ENCODE results near the gene PCDH17. TPM values are rescaled to one million over a fixed set of nuclear protein-coding genes. Genes with fewer than 3 reads are reported as not detected.

PCDH17 gene
- total RNA-seq, 1 experiment from 2014 or later: 0.85 TPM

DNA sequence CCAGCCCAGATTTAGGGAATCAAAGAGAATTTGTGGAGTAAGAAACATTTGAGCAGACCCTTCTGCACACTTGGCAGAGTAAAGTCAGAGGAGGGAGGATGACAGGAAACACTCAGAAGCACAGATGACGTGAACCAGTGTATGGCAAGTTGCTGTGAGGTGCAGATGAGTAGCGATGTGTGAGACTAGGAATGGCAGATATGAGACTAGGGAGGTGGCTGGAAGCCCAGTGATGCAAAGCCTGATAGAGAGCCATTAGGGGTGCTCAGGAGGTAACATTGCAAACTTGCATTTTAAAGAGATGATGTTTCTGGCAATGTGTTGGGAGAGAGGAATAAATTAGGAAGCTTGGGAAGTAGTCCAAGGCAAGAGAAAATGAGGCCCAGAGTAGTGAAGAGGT, 44.0 kb downstream of the PCDH17 start:
- no peak overlapping the region for H3K4me3 Mint-ChIP-seq
- H3K27ac Mint-ChIP-seq: no peak overlapping the region
- H3K9me3 Mint-ChIP-seq: no peaks in the 10 kb centered on the region
- POLR2A ChIA-PET: no interaction called here
- no peaks in the 10 kb centered on the region for H3K36me3 Mint-ChIP-seq
- peaks cover 32% of the 10 kb centered on the region for H3K4me1 Mint-ChIP-seq
- DNase-seq (ENCODE audit: low spot score) (no peak), ATAC-seq (no peak)
- CTCF ChIA-PET: interaction anchor here (1.4 kb wide), 1 partner anchor 42 kb away, joined by 4 read pairs; no protein-coding TSS in a partner anchor
- TF ChIP-seq, protein P1, sequence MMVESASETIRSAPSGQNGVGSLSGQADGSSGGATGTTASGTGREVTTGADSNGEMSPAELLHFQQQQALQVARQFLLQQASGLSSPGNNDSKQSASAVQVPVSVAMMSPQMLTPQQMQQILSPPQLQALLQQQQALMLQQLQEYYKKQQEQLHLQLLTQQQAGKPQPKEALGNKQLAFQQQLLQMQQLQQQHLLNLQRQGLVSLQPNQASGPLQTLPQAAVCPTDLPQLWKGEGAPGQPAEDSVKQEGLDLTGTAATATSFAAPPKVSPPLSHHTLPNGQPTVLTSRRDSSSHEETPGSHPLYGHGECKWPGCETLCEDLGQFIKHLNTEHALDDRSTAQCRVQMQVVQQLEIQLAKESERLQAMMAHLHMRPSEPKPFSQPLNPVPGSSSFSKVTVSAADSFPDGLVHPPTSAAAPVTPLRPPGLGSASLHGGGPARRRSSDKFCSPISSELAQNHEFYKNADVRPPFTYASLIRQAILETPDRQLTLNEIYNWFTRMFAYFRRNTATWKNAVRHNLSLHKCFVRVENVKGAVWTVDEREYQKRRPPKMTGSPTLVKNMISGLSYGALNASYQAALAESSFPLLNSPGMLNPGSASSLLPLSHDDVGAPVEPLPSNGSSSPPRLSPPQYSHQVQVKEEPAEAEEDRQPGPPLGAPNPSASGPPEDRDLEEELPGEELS (CRISPR knock-in tag; IDR thresholded peaks at IDR 0.05): no peak
- TF ChIP-seq GTF2I (CRISPR knock-in tag; conservative IDR thresholded peaks at IDR 0.05) (no peak), ZNF121 (CRISPR knock-in tag; IDR thresholded peaks at IDR 0.05) (no peak), NFYB (CRISPR knock-in tag; conservative IDR thresholded peaks at IDR 0.05; ENCODE audit: low read depth) (no peak), CREB1 (CRISPR knock-in tag; IDR thresholded peaks at IDR 0.05) (no peak), IRF2 (CRISPR knock-in tag; IDR thresholded peaks at IDR 0.05; ENCODE audit: borderline replicate concordance, low read depth) (no peak), ZNF317 (CRISPR knock-in tag; IDR thresholded peaks at IDR 0.05; ENCODE audit: borderline replicate concordance, low read depth) (no peak), SMAD4 (CRISPR knock-in tag; IDR thresholded peaks at IDR 0.05) (no peak), ZBTB21 (CRISPR knock-in tag; IDR thresholded peaks at IDR 0.05; ENCODE audit: borderline replicate concordance) (no peak), ZNF671 (CRISPR knock-in tag; IDR thresholded peaks at IDR 0.05) (no peak), ZNF263 (CRISPR knock-in tag; IDR thresholded peaks at IDR 0.05; ENCODE audit: low read depth) (no peak), JUN (CRISPR knock-in tag; IDR thresholded peaks at IDR 0.05) (no peak)
- no peaks in the 10 kb centered on the region for H3K27me3 Mint-ChIP-seq (ENCODE audit: low read depth)

DNA sequence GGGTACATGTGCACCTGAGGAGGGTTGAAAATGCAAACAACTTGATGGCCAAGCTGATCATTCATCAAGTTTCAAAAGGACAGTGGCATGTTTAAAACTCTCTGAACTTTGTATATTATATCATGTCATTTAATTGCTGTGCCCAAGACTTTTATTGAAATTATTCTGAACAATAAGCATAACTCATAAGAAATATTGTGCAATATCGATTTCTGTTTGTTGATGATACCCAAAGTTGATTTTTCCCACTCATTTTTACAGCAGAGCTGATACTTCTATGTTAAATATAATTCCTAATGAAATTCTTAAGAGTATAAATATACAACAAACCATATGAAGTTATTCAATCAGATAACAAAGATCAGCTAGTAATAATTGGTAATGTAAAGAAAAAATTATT, 49.1 kb downstream of the PCDH17 start:
- H3K4me3 Mint-ChIP-seq: no peak overlapping the region
- peaks cover 20% of the 10 kb centered on the region for H3K4me1 Mint-ChIP-seq
- DNase-seq (ENCODE audit: low spot score): no peak
- H3K36me3 Mint-ChIP-seq: no peaks in the 10 kb centered on the region
- ChIA-PET CTCF (no interaction called here), POLR2A (no interaction called here)
- H3K27ac Mint-ChIP-seq: no peak overlapping the region
- ATAC-seq: no peak
- H3K9me3 Mint-ChIP-seq: no peaks in the 10 kb centered on the region
- H3K27me3 Mint-ChIP-seq (ENCODE audit: low read depth): no peaks in the 10 kb centered on the region
- TF ChIP-seq ZBTB21 (CRISPR knock-in tag; IDR thresholded peaks at IDR 0.05; ENCODE audit: borderline replicate concordance) (no peak), NR3C1 (CRISPR knock-in tag; conservative IDR thresholded peaks at IDR 0.05; ENCODE audit: low read depth) (no peak), JAZF1 (CRISPR knock-in tag; IDR thresholded peaks at IDR 0.05) (no peak), ETV6 (CRISPR knock-in tag; IDR thresholded peaks at IDR 0.05) (no peak), OVOL2 (CRISPR knock-in tag; IDR thresholded peaks at IDR 0.05; ENCODE audit: borderline replicate concordance) (no peak), ZNF263 (CRISPR knock-in tag; IDR thresholded peaks at IDR 0.05; ENCODE audit: low read depth) (no peak), ZNF416 (CRISPR knock-in tag; IDR thresholded peaks at IDR 0.05) (no peak), CREB1 (CRISPR knock-in tag; IDR thresholded peaks at IDR 0.05) (no peak), KAT7 (CRISPR knock-in tag; IDR thresholded peaks at IDR 0.05; ENCODE audit: borderline replicate concordance) (no peak), NFYB (CRISPR knock-in tag; conservative IDR thresholded peaks at IDR 0.05; ENCODE audit: low read depth) (no peak), MXD4 (CRISPR knock-in tag; IDR thresholded peaks at IDR 0.05; ENCODE audit: borderline replicate concordance) (no peak), FOXK1 (CRISPR knock-in tag; IDR thresholded peaks at IDR 0.05) (no peak)
- TF ChIP-seq, protein P2, sequence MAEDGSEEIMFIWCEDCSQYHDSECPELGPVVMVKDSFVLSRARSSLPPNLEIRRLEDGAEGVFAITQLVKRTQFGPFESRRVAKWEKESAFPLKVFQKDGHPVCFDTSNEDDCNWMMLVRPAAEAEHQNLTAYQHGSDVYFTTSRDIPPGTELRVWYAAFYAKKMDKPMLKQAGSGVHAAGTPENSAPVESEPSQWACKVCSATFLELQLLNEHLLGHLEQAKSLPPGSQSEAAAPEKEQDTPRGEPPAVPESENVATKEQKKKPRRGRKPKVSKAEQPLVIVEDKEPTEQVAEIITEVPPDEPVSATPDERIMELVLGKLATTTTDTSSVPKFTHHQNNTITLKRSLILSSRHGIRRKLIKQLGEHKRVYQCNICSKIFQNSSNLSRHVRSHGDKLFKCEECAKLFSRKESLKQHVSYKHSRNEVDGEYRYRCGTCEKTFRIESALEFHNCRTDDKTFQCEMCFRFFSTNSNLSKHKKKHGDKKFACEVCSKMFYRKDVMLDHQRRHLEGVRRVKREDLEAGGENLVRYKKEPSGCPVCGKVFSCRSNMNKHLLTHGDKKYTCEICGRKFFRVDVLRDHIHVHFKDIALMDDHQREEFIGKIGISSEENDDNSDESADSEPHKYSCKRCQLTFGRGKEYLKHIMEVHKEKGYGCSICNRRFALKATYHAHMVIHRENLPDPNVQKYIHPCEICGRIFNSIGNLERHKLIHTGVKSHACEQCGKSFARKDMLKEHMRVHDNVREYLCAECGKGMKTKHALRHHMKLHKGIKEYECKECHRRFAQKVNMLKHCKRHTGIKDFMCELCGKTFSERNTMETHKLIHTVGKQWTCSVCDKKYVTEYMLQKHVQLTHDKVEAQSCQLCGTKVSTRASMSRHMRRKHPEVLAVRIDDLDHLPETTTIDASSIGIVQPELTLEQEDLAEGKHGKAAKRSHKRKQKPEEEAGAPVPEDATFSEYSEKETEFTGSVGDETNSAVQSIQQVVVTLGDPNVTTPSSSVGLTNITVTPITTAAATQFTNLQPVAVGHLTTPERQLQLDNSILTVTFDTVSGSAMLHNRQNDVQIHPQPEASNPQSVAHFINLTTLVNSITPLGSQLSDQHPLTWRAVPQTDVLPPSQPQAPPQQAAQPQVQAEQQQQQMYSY (CRISPR knock-in tag; IDR thresholded peaks at IDR 0.05): no peak
- TF ChIP-seq, protein P3, sequence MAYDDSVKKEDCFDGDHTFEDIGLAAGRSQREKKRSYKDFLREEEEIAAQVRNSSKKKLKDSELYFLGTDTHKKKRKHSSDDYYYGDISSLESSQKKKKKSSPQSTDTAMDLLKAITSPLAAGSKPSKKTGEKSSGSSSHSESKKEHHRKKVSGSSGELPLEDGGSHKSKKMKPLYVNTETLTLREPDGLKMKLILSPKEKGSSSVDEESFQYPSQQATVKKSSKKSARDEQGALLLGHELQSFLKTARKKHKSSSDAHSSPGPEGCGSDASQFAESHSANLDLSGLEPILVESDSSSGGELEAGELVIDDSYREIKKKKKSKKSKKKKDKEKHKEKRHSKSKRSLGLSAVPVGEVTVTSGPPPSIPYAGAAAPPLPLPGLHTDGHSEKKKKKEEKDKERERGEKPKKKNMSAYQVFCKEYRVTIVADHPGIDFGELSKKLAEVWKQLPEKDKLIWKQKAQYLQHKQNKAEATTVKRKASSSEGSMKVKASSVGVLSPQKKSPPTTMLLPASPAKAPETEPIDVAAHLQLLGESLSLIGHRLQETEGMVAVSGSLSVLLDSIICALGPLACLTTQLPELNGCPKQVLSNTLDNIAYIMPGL (CRISPR knock-in tag; IDR thresholded peaks at IDR 0.05): no peak
- TF ChIP-seq, protein P4, sequence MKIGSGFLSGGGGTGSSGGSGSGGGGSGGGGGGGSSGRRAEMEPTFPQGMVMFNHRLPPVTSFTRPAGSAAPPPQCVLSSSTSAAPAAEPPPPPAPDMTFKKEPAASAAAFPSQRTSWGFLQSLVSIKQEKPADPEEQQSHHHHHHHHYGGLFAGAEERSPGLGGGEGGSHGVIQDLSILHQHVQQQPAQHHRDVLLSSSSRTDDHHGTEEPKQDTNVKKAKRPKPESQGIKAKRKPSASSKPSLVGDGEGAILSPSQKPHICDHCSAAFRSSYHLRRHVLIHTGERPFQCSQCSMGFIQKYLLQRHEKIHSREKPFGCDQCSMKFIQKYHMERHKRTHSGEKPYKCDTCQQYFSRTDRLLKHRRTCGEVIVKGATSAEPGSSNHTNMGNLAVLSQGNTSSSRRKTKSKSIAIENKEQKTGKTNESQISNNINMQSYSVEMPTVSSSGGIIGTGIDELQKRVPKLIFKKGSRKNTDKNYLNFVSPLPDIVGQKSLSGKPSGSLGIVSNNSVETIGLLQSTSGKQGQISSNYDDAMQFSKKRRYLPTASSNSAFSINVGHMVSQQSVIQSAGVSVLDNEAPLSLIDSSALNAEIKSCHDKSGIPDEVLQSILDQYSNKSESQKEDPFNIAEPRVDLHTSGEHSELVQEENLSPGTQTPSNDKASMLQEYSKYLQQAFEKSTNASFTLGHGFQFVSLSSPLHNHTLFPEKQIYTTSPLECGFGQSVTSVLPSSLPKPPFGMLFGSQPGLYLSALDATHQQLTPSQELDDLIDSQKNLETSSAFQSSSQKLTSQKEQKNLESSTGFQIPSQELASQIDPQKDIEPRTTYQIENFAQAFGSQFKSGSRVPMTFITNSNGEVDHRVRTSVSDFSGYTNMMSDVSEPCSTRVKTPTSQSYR (CRISPR knock-in tag; IDR thresholded peaks at IDR 0.05): no peak
- TF ChIP-seq, protein P5, sequence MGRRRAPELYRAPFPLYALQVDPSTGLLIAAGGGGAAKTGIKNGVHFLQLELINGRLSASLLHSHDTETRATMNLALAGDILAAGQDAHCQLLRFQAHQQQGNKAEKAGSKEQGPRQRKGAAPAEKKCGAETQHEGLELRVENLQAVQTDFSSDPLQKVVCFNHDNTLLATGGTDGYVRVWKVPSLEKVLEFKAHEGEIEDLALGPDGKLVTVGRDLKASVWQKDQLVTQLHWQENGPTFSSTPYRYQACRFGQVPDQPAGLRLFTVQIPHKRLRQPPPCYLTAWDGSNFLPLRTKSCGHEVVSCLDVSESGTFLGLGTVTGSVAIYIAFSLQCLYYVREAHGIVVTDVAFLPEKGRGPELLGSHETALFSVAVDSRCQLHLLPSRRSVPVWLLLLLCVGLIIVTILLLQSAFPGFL (CRISPR knock-in tag; IDR thresholded peaks at IDR 0.05; ENCODE audit: borderline replicate concordance): no peak
- TF ChIP-seq, protein P6, sequence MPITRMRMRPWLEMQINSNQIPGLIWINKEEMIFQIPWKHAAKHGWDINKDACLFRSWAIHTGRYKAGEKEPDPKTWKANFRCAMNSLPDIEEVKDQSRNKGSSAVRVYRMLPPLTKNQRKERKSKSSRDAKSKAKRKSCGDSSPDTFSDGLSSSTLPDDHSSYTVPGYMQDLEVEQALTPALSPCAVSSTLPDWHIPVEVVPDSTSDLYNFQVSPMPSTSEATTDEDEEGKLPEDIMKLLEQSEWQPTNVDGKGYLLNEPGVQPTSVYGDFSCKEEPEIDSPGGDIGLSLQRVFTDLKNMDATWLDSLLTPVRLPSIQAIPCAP (CRISPR knock-in tag; IDR thresholded peaks at IDR 0.05): no peak

Measured in WTC11 (cell line).